Stomach (tissue), 9 donors: ENCODE measurements around the gene ADAMTS13. TPM values are rescaled to one million over a fixed set of nuclear protein-coding genes. Genes with fewer than 3 reads are reported as not detected.
A peak's percentile ranks its signal among the peaks of the same experiment; 100 is the strongest.

Experiments used
- DNase-seq, 2 donors: peaks; one replicate each; pipeline versions ENCODE4 v3.0.0 to v3.0.0-alpha.2; 2013 to 2019
- H3K27ac ChIP-seq, 5 donors: fragments of 200-600 bp in 4 of 5; sonication (generic) in 4 of 5; one replicate each; pipeline ENCODE4 v1.5.1; 2013 to 2019; ENCODE audit warnings: mild to moderate bottlenecking in 1 of 5, moderate library complexity in 1 of 5
- H3K27me3 ChIP-seq, 3 donors: fragments of 200-600 bp; sonication (generic); one replicate each; pipeline ENCODE4 v1.5.1; 2017 to 2019; ENCODE audit warnings: mixed run types in 1 of 3
- H3K36me3 ChIP-seq, 4 donors: fragments of 200-600 bp; sonication (generic); 1 replicate in 3 of 4; 2 replicates in 1 of 4; pipeline ENCODE4 v1.5.1; 2016 to 2019
- H3K4me1 ChIP-seq, 4 donors: fragments of 200-600 bp; sonication (generic); one replicate each; pipeline ENCODE4 v1.5.1; 2016 to 2019
- H3K4me3 ChIP-seq, 4 donors: fragments of 200-600 bp; sonication (generic) in 3 of 4; one replicate each; pipeline ENCODE4 v1.5.1; 2016 to 2019; ENCODE audit warnings: mild to moderate bottlenecking in 1 of 4
- H3K9me3 ChIP-seq, 4 donors: fragments of 200-600 bp; sonication (generic); one replicate each; pipeline ENCODE4 v1.5.1; 2016 to 2019
- CTCF ChIP-seq, 7 experiments: fragments of 450-650 bp in 4 of 7; fragments of 200-600 bp in 3 of 7; sonication (generic) in 3 of 7; IDR thresholded peaks; one replicate each; pipeline ENCODE4 v1.5.1; 2016 to 2019; ENCODE audit warnings: antibody characterized with exemption in 7 of 7, control low read depth in 2 of 7, mild to moderate bottlenecking in 1 of 7
- EP300 ChIP-seq: sonication (generic); formaldehyde crosslinking; IDR thresholded peaks from one replicate; pipeline ENCODE4 v1.6.1; 2017; ENCODE audit warnings: antibody characterized with exemption
- POLR2A ChIP-seq, 4 donors: fragments of 450-650 bp; IDR thresholded peaks; one replicate each; pipeline ENCODE4 v1.6.1; 2016; ENCODE audit warnings: antibody characterized with exemption in 4 of 4, control low read depth in 2 of 4, mild to moderate bottlenecking in 1 of 4, moderate library complexity in 1 of 4
- POLR2AphosphoS5 ChIP-seq, 3 donors: sonication (generic); formaldehyde crosslinking; IDR thresholded peaks; one replicate each; pipeline ENCODE4 v1.6.1; 2016; ENCODE audit warnings: antibody characterized with exemption in 3 of 3
- WGBS, 5 donors: extraction: QIAGEN DNeasy Blood & Tissue Kit in 3 of 5; methylation state at CpG; one replicate each; pipeline versions ENCODE4 v1.1.5 to v1.1.7; 2013 to 2018; 5-methylcytosine and 5-hydroxymethylcytosine counted together
- intact Hi-C: fragments of 100-400 bp; cut with DNase I; formaldehyde crosslinking; loops from one replicate; pipeline ENCODE4 v1.15.1; 2023; ENCODE audit warnings: low total_unique reads
- polyA plus RNA-seq, 3 donors: library from polyadenylated mRNA; stranded (reverse); fragments of 200-250 nt; gene quantifications; one replicate each; pipeline ENCODE4 v1.2.3, GENCODE V29; 2013
- total RNA-seq, 5 donors: library from RNA; depleted of rRNA; stranded (reverse); fragments of >200 nt; gene quantifications; one replicate each; pipeline versions ENCODE4 v1.1.0 to v1.2.3, GENCODE V29; 2014 to 2016
- donor health status: healthy with polysubstance abuse.
- donor health status: Bipolar disorder and iron deficiency.
- donor health status: healthy.

The ADAMTS13 gene
- total and polyA plus RNA-seq, 8 donors: 4.6 to 19.6 (median 7.5) TPM; not detected in 1

GRCh38 chr9:133487331-133487725, 65.2 kb downstream of the ADAMTS13 start:
- peaks cover 0 to 48% (median 0%) of the 10 kb centered on the region in 3 donors for H3K27me3 ChIP-seq
- WGBS, 5 donors: 87 to 90% (median 88%) methylated on average over 8 of the region's 8 CpGs
- intact Hi-C loops: loop anchor here (5.0 to 10.0 kb wide), 2 partner anchors 80 to 303 kb away; no protein-coding TSS in a partner anchor
- peaks cover 8 to 22% (median 17%) of the 10 kb centered on the region in 4 donors for H3K4me1 ChIP-seq
- TF ChIP-seq CTCF (IDR thresholded peaks at IDR 0.05): no peak
- no peak for TF ChIP-seq POLR2A (IDR thresholded peaks at IDR 0.05)
- no peak for TF ChIP-seq POLR2AphosphoS5 (IDR thresholded peaks at IDR 0.05)
- no peak for TF ChIP-seq EP300
- no peaks in the 10 kb centered on the region for H3K9me3 ChIP-seq
- peak overlapping the region in 1 of 5 donors; percentile 30 for H3K27ac ChIP-seq
- no peaks in the 10 kb centered on the region for H3K36me3 ChIP-seq
- H3K4me3 ChIP-seq: no peak overlapping the region
- no peak for DNase-seq

- WGBS, 5 donors: 79 to 92% (median 87%) methylated on average over 17 to 18 of the region's 18 CpGs
- H3K27ac ChIP-seq: no peak overlapping the region
- H3K36me3 ChIP-seq: no peaks in the 10 kb centered on the region
- DNase-seq: no peak
- peaks cover 0 to 48% (median 0%) of the 10 kb centered on the region in 3 donors for H3K27me3 ChIP-seq
- no peak overlapping the region for H3K4me3 ChIP-seq
- TF ChIP-seq POLR2A (IDR thresholded peaks at IDR 0.05) (no peak), EP300 (no peak), CTCF (IDR thresholded peaks at IDR 0.05) (no peak), POLR2AphosphoS5 (IDR thresholded peaks at IDR 0.05) (no peak)
- H3K4me1 ChIP-seq: peaks cover 8 to 25% (median 17%) of the 10 kb centered on the region in 4 donors
- no peaks in the 10 kb centered on the region for H3K9me3 ChIP-seq
- intact Hi-C loops: loop anchor here (5.0 to 10.0 kb wide), 2 partner anchors 81 to 304 kb away; no protein-coding TSS in a partner anchor
Observed at GRCh38 chr9:133488686-133489252, 66.6 kb downstream of the ADAMTS13 start.

- intact Hi-C loops: loop anchor here (5.0 to 10.0 kb wide), 2 partner anchors 82 to 305 kb away; no protein-coding TSS in a partner anchor
- 76 to 84% (median 81%) methylated on average over 19 of the region's 19 CpGs for WGBS, 5 donors
Observed at GRCh38 chr9:133489253-133490190, 67.4 kb downstream of the ADAMTS13 start.

More at GRCh38 chr9:133489253-133490190, 67.4 kb downstream of the ADAMTS13 start:
- no peak overlapping the region for H3K27ac ChIP-seq
- TF ChIP-seq CTCF (IDR thresholded peaks at IDR 0.05) (no peak), POLR2A (IDR thresholded peaks at IDR 0.05) (no peak), EP300 (no peak), POLR2AphosphoS5 (IDR thresholded peaks at IDR 0.05) (no peak)
- no peak for DNase-seq
- no peaks in the 10 kb centered on the region for H3K9me3 ChIP-seq
- H3K27me3 ChIP-seq: peaks cover 0 to 48% (median 0%) of the 10 kb centered on the region in 3 donors
- no peaks in the 10 kb centered on the region for H3K36me3 ChIP-seq
- peaks cover 8 to 25% (median 17%) of the 10 kb centered on the region in 4 donors for H3K4me1 ChIP-seq
- H3K4me3 ChIP-seq: no peak overlapping the region
